NCI-H2227 treated with DMSO at 0.1 percent for 48 hours (cell line): ENCODE results near the gene FANCC.

ENCODE experiments used
- DNase-seq: peaks from one replicate; lab custom pipeline; 2025; lab: John Stamatoyannopoulos, UW

FANCC gene

GRCh38 chr9:95190413-95190812 lies 127.1 kb downstream of the FANCC start:
- DNase-seq: no peak

GRCh38 chr9:95189251-95190098 lies 128.0 kb downstream of the FANCC start:
- no peak for DNase-seq

GRCh38 chr9:95188459-95188858 lies 129.1 kb downstream of the FANCC start:
- no peak for DNase-seq

DNA sequence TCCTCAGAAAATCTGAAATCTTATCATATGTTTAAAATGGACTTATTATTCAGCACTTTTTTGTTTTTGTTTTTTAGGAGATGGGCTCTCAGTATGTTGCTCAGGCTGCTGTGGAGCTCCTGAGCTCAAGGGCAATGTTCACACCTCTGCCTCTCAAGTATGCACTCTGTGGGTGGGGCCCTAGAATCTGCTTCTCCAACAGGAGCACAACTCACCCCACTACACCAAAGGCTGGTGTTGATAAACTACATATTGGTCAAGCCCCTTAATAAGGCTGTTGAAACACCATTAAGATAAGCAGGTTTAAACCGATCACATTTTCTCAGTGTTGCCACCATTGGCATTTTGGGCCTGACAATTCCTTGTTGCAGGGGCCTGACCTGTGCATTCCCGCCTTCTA lies 131.6 kb downstream of the FANCC start:
- DNase-seq: no peak

GRCh38 chr9:95182854-95183563 lies 134.5 kb downstream of the FANCC start:
- DNase-seq: peak; percentile 2

DNA sequence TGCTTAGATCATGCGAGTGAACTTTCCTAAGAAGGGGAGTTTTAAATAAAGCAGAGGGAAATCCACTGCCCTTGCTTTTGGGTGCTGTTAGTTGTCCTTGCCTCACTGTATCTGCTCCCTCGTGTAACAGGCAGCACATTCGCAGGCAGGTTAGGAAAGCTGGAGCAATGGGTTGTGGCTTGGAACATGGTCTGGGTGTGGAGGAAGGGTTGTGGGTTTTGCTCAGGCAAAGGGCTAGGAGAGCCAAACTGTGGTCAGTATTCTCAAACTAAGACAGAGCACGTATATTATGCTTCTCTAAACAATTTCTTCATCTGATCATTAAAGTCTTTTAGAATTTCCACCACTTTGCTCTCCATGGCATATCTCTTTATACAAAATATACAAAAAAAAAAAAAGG lies 135.7 kb downstream of the FANCC start:
- no peak for DNase-seq

- DNase-seq: no peak
These were observed 136.2 kb downstream of the FANCC start for GRCh38 chr9:95181226-95181818.

DNA sequence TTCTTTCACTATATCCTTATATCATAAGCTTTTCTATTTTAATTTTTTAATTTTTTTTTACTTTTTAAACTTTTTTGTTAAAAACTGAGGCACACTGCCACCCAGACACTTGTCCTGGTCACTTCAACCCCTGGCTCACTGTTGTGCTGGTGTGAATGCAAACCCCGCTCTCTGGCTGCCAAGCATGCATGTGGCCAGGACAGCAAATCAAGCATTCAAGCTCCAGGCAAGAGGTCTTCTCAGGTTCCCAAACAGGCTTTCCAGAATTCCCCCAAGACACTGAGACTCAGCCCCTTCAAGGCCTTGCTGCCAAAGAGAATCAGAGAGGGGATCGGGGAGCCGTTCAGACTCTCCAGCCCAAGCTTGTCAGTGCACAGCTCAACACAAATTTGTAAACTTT lies 139.9 kb downstream of the FANCC start:
- DNase-seq: no peak

DNA sequence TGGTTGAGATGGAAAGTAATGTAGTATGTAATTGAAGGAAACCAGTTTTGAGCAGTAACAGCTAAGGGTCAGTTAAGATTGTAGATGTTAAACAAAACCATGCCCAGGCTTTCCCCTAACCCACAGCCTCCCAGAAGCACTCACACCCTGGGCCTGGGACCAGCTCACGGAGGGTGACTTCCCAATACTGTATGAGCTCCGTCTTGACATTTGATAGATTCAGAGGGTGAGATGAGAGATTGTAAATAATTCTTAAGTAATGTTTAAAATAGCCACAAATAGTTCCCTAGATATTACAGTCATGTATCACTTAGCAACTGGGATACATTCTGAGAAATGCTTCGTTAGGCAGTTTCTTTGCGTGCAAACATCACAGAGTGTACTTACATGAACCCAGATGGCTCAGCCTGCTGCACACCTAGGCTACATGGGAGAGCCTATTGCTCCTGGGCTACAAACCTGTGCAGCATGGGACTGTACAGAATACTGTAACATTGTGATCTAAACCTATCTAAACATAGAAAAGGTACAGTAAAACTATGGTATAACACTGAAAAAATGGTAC lies 140.7 kb downstream of the FANCC start:
- DNase-seq: no peak

- peak; percentile 4 for DNase-seq
These were observed 142.0 kb downstream of the FANCC start for GRCh38 chr9:95175523-95175922.

DNA sequence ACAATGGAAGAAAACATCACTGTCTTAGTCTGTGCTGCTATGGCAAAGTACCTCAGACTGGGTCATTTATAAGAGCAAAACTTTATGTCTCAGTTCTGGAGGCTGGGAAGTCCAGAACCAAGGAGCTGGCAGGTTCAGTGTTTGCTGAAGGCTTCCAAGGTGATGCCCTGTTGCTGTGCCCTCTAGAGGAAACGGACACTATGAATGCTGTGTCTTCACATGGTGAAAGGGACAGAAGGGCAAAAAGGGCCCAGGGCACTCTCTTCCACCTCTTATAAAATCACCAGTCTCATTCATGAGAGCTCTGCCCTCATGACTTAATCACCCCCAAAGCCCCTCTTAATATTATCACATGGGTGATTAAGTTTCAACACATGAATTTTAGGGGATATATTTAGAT lies 143.5 kb downstream of the FANCC start:
- no peak for DNase-seq

GRCh38 chr9:95171596-95171995 lies 145.9 kb downstream of the FANCC start:
- no peak for DNase-seq

DNA sequence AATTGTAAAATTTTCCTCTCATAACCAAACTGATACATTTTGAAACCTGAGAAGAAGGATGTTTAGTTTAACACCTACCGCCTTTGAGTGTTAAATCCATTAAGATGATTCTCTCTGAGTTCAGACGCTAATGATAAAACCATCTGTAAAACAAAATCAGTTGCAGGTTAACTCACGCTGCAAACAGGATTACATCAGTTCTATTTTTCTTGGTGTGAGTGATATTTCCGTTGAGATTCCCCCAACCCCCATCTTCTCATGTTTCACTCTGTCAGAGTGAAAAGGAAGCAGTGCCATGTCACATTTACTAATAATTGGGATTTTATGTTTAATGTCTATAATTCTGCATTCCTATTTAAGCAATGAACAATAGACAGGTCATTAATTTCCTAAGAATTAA lies 146.5 kb downstream of the FANCC start:
- no peak for DNase-seq

DNA sequence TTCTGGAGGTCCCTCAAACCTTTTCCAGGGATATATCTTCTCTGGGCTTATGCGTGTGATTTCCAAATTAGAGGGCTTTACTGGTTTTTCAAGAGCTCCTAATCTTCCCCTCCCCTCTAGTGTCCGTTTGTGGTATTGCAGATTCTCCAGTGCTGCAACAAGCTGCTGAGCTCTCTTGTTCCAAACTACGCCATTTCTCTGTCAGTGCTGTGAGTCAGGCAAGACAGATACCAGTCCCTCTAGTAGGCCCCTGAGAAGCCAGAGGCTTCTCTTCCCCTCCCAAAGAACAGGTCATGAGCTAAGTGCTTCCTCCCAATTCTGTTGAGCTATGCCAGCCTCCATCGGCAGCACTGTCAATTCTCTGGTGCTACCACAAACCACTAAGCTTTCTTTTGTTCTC lies 149.5 kb downstream of the FANCC start:
- DNase-seq: no peak

DNA sequence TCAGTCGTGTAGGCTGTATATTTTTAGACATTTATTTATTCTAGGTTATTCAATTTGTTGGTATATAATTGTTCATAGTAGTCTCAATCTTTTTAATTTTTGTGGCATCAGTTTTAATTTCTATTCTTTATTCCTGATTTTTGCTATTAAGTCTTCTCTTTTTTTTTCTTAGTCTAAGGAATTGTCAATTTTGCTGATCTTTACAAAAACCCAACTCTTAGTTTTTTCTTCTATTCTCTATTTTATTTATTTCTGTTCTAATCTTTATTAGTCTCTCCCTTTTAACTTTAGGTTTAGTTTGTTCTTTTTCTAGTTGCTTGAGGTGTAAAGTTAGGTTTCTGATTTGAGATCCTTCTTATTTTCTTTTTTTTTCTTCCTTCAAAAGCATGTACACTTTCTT lies 152.5 kb downstream of the FANCC start:
- DNase-seq: no peak

DNA sequence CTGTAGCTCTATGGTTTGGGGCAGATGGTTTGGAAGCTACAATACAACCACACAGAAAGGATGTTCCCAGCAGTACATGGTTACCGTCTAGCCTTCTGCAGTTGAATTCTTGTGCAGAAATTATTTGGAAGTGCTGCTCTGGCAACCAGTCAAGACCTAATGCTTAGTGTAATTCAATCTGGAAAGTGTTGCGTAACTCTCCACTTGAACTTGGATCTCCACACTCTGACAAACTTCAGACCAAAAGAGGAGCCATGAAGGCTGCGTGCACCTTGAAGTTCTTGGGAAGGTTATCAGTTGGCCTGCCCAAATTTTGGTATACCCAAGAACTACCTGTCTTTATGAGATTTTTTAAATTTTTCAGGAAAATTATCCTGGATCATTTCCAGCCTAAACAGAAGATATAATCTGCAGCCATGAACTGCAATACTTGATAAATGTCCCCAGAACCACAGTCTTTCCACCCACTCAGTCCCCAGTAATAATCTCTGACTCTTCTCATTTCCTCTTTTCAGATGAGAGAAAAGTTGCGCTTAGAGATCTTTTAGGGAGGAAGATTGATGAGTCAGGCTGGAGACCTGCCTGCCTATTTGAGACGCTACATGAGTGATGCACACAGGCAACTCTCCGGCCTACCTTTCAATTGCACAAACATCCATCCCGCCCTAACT lies 159.9 kb downstream of the FANCC start:
- DNase-seq: no peak

DNA sequence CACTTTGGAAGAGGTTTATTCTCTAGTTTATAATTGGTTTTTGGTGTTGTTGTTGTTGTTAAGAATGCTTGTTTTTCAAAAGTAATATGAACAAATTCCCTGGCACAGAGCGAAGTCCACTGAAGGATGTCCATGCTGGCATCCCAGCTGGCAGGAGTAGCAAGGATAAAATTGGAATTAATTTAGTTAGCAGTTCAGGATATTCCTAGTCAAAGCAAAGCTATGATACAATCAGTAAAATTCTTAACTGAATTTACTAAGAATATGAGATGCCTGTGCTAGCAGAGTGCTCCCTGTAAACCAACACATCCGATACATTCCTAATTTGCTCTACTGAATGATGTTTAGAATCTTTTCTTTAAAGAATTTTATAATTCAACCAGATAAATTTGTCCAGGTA lies 161.4 kb downstream of the FANCC start:
- no peak for DNase-seq

DNA sequence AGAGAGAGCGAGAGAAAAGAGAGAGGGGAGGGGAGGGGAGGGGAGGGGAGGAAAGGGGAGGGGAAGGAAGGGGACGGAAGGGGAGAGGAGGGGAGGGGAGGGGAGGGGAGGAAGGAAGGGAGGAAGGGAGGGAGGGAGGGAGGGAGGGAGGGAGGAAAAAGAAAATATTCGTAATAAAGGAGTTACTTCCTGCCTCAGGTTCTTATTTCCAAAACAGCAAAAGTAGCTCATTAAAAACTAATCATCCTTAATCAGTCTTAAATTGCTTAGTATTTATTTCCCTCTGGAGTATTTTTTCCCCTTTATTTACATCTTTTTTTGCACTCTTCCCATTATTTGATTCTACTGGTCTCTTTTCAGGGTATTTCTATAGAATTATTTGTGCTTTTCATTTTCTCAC lies 162.3 kb downstream of the FANCC start:
- DNase-seq: no peak

DNA sequence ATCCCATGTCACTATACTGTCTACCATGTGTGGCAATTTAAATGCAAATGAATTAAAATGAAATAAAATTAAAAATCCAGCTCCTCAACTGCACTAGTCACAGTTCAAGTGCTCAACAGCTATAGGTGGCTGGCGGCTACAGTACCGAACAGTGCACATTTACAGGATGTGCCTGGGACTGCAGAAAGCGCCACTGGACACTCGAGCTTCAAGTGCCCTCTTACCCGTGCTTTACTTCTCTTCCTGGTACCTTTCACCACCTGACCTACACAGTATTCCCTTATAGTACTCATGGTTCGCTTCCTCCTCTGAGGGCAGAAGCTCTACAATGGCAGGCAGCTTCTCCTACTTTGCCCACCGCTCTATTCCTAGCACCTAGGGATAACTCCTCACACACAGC lies 166.6 kb downstream of the FANCC start:
- DNase-seq: no peak

GRCh38 chr9:95148208-95148520 lies 169.3 kb downstream of the FANCC start:
- DNase-seq: no peak

GRCh38 chr9:95147452-95148207 lies 169.9 kb downstream of the FANCC start:
- DNase-seq: no peak
